HG02870 (cell line): Measurements from ENCODE around the gene C4orf33.
"Not testable (repeated sequence)": the region's sequence is repeated elsewhere in the genome, so short reads cannot be mapped to it uniquely, and the experiment has no call there.

ENCODE experiments used
- ATAC-seq: cut with Tn5 transposase; IDR thresholded peaks from one replicate; pipeline ENCODE4 v1.9.1; 2021; ENCODE audit warnings: mild to moderate bottlenecking, moderate library complexity; ENCODE audit not compliant: unreplicated experiment

The C4orf33 gene

DNA sequence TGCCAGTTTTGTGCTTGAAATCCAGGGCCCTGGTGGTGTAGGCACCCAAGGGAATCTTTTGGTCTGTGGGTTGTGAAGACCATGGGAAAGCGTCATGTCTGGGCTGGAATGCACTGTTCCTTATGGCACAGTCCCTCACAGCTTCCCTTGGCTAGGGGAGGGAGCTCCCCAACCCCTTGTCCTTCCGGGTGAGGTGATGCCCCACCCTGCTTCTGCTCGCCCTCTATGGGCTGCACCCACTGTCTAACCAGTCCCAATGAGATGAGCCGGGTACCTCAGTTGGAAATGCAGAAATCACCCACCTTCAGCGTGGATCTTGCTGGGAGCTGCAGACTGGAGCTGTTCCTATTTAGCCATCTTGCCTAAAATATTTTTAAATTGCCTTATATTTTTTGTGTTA, 30.7 kb downstream of the C4orf33 start:
- not testable (repeated sequence) for ATAC-seq

DNA sequence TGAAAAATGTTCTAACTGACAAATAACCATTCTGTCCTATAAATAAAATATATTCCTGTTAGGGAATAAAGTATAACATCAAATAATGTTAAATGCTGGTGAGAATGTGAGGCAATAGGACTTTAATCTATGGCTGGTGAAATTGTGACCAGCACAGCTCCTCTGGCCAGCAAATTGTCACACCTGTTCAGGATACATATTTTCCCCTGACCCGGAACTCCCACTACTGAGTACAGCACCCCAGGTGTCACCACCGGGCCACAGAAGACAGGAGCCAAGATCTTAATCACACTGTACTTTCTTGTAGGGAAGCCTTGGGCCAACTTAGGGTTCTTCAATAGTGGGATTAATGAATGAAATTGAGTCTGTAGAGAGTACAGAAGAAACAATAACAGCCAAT, 33.2 kb downstream of the C4orf33 start:
- ATAC-seq, result no peak

DNA sequence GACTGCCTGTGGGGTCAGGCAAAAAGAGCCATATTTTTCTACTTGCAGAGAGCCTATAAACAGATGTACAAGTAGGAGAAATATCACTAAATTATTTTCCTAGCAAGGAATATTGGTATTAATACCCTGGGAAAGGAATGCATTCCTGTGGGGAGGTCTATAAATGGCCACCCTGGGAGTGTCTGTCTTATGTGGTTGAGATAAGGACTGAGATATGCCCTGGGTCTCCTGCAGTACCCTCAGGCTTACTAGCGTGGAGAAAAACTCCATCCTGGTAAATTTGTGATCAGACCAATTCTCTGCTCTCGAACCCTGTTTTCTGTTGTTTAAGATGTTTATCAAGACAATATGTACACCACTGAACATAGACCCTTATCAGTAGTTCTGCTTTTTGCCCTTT, 35.4 kb downstream of the C4orf33 start:
- no peak for ATAC-seq

DNA sequence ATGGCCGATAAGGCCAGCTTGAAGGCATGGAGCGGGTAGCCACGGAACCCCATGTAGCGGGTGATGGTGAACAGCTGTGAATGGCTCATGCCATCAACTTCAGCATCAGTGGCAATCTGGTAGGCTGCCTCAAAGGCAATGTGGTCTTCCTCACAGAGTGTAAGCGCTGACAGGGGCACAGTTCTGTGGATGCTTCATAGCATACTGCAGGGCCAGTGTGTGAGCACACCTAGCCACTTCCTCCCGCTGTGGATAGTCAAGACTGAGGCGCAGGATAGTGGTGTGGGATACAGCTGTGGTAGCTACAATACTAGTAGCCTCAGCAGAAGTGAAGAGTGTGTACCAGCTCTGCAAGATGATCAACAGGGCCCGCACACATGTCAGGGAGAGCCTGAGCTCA, 40.5 kb downstream of the C4orf33 start:
- ATAC-seq, result no peak

DNA sequence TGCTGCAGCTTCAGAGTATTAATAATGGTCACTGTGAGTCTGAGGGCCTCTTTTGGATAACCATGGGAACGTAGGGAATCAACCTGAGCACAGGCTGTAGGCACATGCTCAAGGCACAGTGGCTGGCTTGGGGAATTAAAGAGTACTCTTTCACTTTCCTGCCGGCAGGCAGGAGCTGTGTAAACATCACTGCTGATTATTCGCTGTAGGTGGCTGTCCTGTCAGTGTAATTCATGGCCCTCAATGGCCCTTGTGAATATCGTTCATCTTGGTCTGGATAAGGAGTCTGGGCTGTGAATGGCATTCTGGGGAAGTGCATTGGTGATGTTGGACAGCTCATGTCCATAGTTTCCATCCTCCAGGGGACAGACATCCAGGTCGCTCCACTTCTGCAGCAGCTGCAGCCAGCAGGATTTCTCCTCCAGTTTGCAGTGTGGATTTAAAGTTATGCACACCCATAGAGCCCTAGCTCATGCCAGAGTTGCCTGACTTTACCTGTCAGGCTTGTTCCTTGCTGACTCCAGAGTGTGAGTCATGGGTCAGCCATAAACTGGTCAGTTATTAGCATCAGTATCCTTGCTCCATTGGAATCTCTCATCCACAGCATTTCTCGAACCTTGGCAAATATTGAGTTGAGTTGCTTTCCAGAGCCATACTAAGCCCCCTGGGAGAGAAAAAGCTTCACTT, 43.0 kb downstream of the C4orf33 start:
- no peak for ATAC-seq

- no peak for ATAC-seq
Measured at GRCh38 chr4:129140521-129140920, 44.6 kb downstream of the C4orf33 start.

GRCh38 chr4:129143359-129143758, 47.4 kb downstream of the C4orf33 start:
- ATAC-seq, result no peak

GRCh38 chr4:129144755-129145206, 48.8 kb downstream of the C4orf33 start:
- ATAC-seq, result no peak

- no peak for ATAC-seq
Measured at GRCh38 chr4:129145222-129145730, 49.3 kb downstream of the C4orf33 start.

GRCh38 chr4:129146639-129147038, 50.7 kb downstream of the C4orf33 start:
- no peak for ATAC-seq

DNA sequence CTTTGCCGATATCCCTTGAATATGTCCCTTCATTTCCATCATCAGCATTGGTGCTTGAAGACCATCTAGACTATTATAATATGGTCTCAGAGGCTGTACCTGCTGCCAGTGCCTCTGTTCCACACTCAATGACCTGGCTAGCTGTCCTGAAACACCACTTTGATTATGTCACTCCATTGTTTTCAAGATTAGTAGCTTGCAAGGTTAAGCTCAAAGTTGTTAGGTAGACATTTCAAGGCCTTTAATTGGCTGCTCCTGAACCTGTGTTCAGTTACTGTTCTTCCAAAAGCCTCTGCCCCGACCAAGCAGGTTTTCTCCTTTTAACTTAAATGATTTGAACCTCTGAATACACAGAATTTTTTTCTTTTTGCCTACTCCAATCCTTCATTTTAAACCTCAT, 52.9 kb downstream of the C4orf33 start:
- no peak for ATAC-seq

DNA sequence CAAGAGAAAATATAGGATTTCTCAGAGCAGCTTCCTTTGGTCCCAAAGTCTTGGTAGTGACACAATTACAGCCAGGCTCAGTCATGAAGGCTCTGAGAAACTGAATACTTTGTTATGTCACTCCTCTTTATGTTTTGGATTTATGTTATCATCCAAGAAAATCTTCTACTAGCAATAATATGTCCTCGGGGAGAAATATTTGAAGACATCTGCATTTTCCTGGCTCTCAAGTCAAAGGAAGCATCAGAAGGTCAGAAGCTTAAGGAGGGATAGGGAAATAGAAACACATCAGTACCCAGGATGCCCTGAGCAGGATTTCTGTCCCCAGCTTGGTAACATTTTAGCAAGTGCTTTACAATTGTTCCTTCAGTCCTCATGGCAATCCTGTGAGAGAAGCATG, 54.0 kb downstream of the C4orf33 start:
- ATAC-seq, result no peak

DNA sequence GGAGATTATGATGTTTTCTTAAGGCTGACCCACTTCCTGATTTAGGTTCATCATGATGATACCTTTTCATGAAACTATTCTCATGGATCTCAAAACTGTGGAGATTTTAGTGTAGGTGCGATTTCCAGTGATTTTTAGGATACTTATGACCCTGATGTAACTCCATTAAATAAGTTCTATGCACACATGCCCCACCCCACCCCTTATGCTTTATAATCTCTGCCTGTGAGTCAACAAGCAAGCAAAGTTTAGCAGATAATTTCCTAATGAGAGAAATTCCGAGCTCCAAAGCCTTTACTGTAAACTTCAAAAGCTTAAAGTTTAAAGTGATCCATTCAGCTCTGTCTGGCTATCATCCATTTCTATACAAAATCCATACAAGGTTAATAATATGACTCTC, 56.4 kb downstream of the C4orf33 start:
- no peak for ATAC-seq

DNA sequence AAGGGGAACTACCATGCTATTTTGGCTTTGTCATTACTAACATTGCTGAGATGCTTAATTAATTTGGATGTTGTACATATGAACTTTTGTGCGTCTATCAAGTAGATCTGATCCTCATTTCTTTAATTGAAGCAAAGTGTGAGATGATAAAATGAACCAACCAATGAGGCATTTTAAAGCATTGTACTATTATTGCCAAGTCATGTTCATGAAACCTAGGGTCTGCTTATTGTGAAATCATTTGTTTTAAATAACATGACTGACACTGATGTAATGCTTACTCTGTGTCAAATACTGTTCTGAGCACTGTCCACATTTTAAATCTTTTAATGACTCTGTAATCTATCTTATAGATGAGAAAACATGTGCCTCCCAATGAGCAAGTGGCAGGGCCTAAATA, 57.7 kb downstream of the C4orf33 start:
- no peak for ATAC-seq

- no peak for ATAC-seq
Measured at GRCh38 chr4:129162450-129162849, 66.5 kb downstream of the C4orf33 start.

- no peak for ATAC-seq
Measured at GRCh38 chr4:129163427-129163826, 67.5 kb downstream of the C4orf33 start.

- no peak for ATAC-seq
Measured at GRCh38 chr4:129164243-129164642, 68.3 kb downstream of the C4orf33 start.
